ENCODE measurements around the gene GRPEL2. TPM values are rescaled to one million over a fixed set of nuclear protein-coding genes. Genes with fewer than 3 reads are reported as not detected.

GRPEL2 gene
- polyA plus RNA-seq, 4 donors: 14.5 to 22.3 (median 20.7) TPM

DNA sequence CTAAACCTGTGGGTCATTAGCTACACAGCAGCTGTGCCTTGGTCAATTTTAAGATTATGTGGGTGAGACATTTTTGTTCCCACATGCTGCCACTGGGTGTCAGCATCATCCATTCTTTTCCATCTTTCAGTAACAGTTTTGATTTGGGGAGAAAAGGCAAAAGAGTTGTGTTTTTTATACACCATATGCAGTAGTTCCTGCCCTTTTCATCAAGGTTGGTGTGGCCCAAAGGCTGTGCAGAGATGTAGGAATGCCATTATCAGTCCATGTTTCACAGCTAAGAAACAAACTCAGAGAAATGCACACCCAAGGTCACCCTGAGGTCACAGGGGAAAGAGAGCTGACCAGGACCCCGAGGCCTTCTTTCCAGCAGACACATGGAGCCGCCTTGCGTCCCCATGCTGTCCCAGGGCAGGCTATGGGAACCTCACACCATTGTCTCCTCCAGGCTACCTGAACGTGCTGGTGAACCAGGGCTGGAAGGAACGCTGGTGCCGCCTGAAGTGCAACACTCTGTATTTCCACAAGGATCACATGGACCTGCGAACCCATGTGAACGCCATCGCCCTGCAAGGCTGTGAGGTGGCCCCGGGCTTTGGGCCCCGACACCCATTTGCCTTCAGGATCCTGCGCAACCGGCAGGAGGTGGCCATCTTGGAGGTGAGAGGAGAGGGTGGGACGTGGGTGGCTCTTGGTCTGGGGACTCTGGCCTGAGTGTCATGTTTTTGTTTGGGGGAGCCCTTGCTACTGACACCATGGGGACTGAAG is 27.8 kb upstream of the GRPEL2 start:
- DNase-seq (ENCODE audit: low read depth in 4 of 4, low spot score in 3 of 4): no peak

DNA sequence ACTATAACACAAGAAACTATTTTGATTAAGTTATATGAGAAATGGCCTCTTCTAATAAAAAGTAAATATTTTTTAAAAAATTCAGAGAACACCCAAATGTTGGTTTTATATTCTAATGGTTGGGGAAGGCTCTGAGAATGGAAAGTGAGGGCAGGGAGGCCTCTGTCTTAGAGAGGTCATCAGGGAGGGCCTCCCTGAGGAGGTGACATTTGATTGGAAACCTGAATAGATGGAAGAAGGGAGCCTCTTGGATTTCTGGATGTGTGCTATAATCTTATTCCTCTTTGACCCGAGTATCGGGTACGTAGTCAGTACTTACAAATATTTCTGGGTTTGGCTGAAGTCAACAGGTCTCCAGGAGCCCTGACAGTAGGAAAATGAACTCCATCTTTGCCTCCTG is 26.1 kb upstream of the GRPEL2 start:
- no peak for DNase-seq (ENCODE audit: low read depth in 4 of 4, low spot score in 3 of 4)

DNA sequence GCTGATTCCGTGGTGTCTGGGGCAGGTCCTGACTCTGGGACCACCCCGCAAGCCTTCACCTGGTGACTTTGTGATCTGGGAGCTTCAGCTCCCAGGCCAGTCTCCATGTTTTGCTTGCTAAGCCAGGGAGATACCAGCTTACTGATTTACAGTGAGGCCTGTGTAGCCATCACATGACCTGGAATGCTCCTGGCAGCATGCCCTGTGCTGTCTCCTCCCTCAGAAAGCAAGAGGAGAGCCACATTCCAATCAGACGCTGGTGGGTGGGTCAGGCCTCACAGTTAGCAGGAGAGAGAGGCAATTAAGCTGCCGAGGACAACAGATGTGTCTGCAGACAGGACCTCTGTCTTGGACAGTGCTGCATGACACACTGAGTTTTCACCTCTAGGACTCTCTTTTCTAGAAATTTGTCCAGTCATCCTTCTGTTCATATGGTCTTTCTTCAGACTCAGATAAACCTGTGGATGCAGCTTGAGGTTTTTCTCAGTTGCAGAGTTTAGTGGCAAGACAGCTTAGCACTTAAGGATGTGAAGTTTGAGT is 24.4 kb upstream of the GRPEL2 start:
- DNase-seq (ENCODE audit: low read depth in 4 of 4, low spot score in 3 of 4): peak; percentile 80 to 91 (median 84)

DNA sequence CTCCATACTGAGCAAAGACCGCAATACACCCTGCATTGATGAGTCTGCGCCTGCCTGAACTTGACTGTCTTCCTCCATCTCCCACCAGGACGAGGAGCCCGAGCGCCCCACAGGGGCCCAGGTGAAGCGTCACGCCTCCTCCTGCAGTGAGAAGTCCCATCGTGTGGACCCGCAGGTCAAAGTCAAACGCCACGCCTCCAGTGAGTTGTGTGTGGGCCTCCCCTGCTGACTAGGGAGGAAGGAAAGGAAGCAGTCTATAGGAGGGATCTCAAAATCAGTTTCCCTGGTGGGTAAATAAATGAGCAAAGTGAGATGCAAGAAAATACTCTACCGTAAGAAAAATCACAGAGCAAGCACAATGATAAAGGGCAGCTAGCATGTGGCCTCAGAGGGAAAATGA is 22.8 kb upstream of the GRPEL2 start:
- no peak for DNase-seq (ENCODE audit: low read depth in 4 of 4, low spot score in 3 of 4)

DNA sequence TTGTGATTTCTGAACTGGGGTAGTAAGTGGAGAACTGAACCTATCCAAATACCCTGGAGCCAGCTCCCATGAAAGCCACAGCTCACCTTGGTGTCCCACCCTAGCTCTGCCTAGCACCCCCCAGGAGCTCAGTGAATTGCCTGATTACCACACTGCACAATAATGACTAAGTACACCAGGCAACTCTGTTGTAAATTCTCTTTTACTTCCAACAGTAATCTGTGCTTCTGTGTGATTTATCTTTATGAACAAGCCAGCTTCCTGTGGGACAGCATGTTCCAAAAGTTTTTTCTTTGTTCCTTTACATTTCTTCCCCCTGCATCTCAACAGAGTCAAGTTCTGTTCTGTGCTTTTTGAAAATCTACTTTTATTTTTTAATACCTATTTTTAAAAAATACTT is 22.1 kb upstream of the GRPEL2 start:
- no peak for DNase-seq (ENCODE audit: low read depth in 4 of 4, low spot score in 3 of 4)

DNA sequence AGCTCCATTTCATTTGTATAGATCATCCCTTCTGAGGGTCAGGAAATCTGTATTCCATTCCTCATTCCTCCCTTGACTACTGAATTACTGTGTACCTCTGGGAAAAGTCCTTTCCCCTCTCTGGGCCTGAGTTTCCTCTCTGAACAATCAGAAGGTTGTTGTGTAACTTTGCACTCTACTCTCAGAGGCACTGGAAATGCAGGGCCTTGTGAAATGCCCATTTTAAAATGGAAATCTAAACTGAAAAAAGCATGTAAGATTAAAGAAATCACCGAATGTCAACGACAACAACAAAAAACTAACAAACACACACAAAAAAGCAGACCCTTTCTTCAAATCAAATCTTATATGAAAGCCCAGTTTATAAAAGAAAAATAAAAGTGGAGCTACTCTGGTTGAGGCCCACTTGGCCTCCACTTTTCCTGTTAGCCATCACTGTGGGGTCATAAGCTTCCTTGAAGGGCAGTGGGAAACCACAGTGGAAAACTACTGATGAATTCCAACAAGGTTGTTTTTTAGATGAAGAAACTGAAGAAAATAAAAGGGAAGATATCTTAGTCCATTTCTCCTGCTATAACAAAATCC is 21.6 kb upstream of the GRPEL2 start:
- DNase-seq (ENCODE audit: low read depth in 4 of 4, low spot score in 3 of 4): no peak

DNA sequence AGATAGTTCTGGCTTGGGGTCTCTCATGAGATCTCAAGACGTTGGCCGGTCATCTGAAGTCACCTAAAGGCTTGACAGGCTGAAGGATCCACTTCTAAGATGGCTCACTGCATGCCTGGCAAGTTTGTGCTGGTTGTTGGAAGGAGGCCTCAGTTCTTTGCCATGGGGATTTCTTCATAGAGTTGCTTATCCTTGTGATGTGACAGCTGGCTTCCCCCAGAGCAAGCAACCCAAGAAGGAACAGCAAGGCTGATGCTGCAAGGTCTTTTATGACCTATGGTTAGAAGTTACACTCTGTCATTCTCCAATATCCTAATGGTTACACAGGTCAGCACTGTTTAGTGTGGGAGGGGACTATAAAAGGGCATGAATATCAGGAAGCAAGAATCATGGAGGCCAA is 20.7 kb upstream of the GRPEL2 start:
- DNase-seq (ENCODE audit: low read depth in 4 of 4, low spot score in 3 of 4): no peak

DNA sequence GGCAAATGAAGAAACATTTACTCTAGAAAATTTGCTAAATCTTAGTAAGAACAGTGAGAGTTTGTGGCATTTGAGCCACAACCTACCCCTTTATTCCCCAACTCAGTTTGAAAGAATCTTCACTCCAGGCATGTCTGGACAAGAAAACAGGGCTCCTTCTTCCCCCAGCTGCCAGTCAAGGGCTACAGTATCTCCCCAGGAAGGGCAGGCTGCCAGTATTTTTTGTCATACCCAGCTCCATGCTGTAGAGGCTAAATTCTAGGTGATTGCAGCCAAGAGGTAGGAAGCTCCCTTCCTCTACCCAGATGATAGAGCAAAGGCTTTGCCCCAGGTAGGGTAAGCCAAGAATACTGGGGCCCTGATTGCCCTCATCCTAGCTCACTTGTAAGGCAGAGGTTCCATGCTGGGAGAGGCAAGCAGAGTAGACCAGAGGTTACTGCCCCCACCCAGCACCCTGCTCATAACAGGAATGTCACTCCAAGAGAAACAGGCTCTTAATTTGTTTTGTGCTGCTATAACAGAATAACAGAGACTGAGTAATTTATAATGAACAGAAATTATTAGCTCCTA is 20.0 kb upstream of the GRPEL2 start:
- no peak for DNase-seq (ENCODE audit: low read depth in 4 of 4, low spot score in 3 of 4)

DNA sequence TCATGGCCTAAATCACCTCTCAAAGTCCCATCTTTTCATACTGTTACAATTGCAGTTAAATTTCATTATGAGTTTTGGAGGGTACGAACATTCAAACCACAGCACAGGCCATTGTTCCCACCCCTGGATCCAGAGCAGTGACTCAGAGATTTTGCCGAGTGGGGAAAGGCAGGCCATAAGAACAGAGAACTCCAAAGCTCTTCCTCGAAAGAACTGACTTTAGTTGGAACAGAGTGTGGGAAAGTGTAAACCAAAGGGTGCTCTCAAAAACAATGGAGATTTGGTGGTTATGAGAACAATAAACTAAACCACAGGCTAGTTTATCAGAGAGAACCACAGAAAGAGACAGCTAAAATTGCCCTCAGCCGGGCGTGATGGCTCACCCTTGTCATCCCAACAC is 19.4 kb upstream of the GRPEL2 start:
- no peak for DNase-seq (ENCODE audit: low read depth in 4 of 4, low spot score in 3 of 4)

DNA sequence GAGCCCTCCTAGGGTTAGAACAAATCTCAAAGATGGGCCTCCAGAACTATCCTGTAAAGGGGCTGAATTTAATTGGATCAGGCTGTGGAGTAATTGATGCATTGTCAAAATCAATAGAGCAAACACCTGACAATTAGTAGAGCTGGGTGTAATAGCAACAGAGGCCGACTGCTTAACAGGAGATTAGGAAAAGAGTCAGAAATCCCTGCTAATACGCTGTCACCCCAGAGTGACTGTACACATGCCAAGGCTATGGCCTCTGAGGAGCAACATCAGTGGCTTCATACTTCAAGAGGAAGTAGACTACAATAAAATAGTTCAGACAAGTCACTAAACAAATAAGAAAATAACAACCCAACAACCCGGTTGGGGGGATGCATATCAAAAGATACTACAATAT is 18.7 kb upstream of the GRPEL2 start:
- no peak for DNase-seq (ENCODE audit: low read depth in 4 of 4, low spot score in 3 of 4)

DNA sequence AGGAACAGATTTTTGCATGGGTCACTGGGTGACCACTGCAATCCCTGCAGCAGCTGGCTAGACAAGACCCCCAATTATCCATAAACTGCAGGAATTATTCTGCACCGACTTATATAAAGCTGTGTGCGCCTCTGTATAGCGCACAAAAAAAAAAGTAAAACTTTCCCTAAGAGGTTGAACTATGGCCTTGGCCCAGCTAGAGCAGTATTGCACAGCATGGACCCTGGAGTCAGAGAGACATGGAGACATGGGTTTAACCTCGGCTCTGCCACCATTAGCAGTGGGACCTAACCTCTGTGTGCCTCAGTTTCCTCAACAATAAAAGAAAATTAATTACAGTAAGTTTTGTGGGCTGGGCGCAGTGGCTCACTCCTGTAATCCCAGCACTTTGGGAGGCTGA is 17.1 kb upstream of the GRPEL2 start:
- DNase-seq (ENCODE audit: low read depth in 4 of 4, low spot score in 3 of 4): no peak

DNA sequence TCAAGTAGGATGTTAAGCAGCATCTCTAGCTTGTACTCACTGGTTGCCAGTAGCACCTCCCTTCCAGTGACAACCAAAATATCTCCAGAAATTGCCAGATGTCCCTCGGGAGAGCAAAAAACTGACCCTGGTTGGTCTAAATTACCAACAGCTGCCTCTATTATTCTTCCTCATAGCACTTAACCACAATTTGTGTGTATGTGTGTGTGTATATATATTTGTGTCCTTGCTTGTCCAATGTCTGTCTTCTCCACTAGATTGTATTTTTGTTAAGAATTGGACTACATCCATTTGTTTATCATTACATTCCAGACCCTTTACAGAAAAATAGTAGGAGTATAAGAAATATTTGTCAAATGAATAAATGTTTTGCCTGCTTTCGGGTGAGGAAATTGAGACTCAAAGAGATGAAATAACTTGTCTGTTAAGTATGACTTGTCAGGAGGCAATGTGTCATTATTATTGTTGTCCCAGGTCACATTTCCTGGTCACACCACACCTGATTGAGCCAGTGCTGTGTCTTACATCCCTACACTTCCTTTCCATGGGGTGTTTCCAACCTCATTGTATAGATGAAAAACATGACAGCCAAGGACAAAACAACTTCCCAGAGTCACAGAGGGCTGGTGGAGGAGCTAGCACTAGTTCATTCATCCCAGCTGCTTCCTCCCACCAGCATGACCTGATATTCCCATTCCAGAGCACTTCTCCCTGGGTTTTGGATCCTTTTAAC is 11.4 kb upstream of the GRPEL2 start:
- no peak for DNase-seq (ENCODE audit: low read depth in 4 of 4, low spot score in 3 of 4)

DNA sequence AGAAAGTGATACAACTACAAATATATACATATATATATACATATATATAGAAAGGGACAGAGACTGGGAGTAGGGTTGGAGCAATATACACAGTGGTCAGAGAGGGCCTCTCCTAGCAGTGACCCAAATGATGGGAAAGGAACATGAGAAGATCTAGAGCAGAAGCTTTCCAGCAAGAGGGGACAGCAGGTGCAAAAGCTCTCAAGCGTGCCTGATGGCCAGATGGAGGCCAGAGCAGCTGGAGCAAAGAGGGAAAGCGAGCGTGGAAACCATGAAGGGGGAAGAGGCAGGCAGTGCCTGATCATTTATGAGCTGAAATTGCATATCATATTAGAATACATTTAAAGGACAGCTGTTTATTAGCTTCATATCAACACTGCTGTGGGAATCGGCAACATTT is 7.6 kb upstream of the GRPEL2 start:
- DNase-seq (ENCODE audit: low read depth in 4 of 4, low spot score in 3 of 4): no peak

DNA sequence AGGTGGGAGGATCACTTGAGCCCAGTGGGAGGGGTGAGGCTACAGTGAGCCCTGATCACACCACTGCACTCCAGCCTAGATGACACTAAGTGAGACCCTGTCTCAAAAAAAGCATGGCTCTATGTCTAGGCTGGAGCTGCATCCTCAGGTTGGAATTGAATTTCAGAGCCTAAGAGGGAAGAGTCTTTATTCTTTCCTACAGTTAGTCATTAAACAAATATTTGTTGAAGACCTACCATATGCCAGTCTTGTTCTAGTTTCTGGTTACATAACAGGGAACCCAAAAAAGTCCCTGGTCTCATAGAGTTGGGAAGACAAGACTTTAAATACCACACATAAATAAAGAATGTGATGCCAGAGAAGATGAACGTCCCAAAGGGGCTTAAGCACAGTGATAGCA is 6.9 kb upstream of the GRPEL2 start:
- no peak for DNase-seq (ENCODE audit: low read depth in 4 of 4, low spot score in 3 of 4)

DNA sequence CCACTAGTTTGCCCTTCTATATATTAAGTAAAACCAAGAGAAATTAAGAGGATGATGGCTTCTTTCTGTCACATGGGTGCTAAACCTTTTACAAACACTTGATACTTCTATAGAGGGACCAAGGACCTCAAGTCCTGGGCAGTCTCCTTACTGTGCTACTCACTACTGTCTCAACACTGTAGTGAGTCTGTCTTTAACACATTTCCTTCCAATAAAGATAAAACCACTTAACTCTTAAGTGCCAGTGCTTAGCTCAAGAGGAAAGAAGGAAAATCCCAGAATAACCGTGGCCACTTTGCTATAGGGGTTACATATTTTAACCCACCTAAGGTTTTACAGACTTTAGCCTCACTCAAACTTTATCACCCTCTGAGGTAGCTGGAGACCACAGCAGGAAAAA is 4.4 kb upstream of the GRPEL2 start:
- DNase-seq (ENCODE audit: low read depth in 4 of 4, low spot score in 3 of 4): no peak

DNA sequence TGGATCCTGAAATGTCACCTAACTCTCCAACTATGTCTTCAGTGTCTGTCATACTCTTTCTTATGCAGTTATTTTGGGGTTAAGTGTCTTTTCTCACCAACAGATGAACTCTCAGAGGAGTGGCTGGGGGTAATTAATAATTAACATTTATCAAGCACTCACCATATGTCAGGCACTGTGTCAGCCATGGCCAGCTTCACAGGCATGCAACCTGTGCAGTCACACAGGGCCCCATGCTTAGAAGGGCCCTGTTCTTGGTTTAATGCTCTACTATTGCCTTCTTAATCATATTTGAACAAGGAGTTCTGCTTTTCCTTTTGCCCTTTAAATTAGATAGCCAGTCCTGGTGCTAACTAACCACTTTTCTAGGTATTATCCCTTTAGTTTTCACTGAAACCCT is 3.4 kb upstream of the GRPEL2 start:
- DNase-seq (ENCODE audit: low read depth in 4 of 4, low spot score in 3 of 4): no peak

DNA sequence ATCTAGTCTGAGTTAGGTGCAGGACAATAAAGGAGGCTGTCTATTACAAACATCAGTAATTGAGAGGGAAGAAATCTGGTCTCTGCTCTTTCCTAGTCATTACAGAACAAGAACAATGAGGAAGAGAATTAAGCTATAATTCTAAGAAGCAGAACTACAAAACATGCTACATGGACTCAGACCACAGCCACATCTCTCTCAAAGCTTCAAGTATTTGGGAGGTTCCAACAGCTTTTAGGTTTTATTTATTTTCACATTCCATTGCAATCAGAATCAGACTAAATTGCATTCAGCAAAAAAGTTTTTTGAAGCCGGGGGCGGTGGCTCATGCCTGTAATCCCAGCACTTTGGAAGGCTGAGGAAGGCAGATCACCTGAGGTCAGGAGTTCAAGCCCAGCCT is 1.1 kb upstream of the GRPEL2 start:
- DNase-seq (ENCODE audit: low read depth in 4 of 4, low spot score in 3 of 4): no peak

DNA sequence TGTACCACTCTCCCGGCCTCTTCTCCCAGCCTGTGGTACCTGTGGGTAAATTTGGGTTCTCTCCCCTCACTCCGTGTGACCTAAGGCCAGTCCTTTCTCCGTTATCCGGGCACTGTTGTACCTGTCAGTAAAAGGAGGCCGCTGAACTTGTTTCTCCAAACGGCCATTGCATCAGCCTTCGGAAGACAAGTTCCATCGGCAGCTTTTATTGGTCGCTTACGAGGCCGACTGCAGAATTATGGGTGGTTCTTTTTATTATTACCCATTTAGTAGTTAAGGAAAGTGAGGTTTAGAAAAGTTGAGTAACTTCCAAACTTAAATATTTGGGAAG is 558 bp downstream of the GRPEL2 start:
- DNase-seq (ENCODE audit: low read depth in 4 of 4, low spot score in 3 of 4): no peak

DNA sequence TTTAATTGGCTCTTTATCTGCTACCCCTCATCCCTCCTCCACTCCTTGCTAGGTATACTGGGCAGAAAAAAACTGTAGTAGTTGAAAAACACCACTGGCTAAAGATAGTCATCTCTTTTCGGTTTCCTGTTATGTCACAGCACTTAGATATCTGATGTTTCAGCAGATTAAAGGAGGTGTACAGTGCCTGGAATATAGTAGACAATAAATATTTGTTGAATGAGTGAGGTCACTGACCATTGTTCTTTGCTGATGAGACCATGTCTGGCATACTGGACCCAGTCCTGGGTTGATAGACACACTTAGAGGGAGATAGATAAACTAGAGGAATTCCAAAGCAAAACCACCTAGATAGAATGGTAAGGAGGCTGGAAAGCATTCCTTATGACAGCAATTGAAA is 3.2 kb downstream of the GRPEL2 start:
- no peak for DNase-seq (ENCODE audit: low read depth in 4 of 4, low spot score in 3 of 4)

DNA sequence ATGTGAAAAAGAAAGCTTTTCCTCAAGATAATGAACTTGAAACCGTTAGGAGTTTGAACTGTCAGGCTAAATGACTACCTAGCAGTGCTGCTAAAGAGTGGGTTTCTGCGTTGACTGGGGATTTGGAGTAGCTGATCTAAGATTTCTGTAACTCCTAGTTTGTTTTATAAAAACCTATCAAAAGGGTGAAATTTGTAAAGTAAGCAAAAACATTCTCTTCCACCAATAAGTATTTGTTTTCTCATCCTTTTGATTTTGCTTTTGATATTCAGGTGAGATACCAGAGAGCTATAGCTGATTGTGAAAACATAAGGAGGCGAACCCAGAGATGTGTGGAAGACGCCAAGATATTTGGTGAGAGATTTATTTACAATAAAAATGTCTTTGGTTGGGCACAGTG is 4.1 kb downstream of the GRPEL2 start:
- DNase-seq (ENCODE audit: low read depth in 4 of 4, low spot score in 3 of 4): no peak

DNA sequence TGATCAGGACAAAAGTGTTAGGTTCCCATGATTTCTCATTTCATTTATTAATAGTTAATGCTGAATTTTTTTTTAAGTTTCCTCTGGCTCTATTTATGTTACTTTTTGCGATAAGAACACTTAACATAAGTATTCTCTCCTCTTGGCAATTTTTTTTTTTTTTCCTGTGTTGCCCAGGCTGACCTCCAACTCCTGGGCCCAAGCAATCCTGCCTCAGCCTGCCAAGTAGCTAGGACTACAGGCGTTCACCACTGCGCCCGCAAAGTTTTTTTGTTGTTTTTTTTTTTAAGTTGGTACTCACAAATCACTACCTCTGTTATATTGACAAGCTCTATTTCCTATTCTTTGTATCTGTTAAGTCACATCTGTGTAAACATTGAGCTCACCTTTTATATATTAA is 6.9 kb downstream of the GRPEL2 start:
- DNase-seq (ENCODE audit: low read depth in 4 of 4, low spot score in 3 of 4): no peak

DNA sequence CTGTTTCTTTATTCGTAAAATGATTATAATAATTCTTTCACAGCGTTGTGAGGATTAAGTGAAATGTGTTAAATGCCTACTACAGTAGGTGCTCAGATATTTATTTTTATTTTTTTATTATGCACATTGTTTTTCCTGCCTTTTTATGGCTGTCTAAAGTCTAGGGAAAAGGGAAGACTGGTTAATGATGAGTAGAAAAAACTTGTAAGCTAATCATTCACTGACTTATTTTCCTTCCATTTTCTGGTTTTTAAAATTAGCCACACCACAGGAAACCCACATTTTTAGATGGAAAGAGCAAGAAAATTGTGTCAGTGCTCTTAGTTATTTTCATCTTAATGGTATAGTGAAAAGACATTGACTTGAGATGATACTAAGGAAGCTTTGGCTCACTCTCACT is 8.6 kb downstream of the GRPEL2 start:
- no peak for DNase-seq (ENCODE audit: low read depth in 4 of 4, low spot score in 3 of 4)

Data from right renal pelvis (tissue), 4 donors.